Colonic mucosa (tissue), 4 donors: ENCODE results near the gene MBTD1. TPM values are rescaled to one million over a fixed set of nuclear protein-coding genes. Genes with fewer than 3 reads are reported as not detected.

ENCODE experiments used
- DNase-seq: peaks from one replicate; pipeline ENCODE4 v3.0.0-alpha.2; 2020
- H3K27ac ChIP-seq: fragments of 200-600 bp; one replicate; pipeline ENCODE4 v1.8.0; 2021
- H3K27me3 ChIP-seq: fragments of 200-600 bp; one replicate; pipeline ENCODE4 v1.8.0; 2021
- H3K36me3 ChIP-seq: fragments of 200-600 bp; one replicate; pipeline ENCODE4 v1.8.0; 2021
- H3K4me1 ChIP-seq: fragments of 200-600 bp; one replicate; pipeline ENCODE4 v1.8.0; 2021; ENCODE audit warnings: mild to moderate bottlenecking
- H3K4me3 ChIP-seq: fragments of 200-600 bp; one replicate; pipeline ENCODE4 v1.8.0; 2021
- H3K9ac ChIP-seq, 2 donors: one replicate each; pipeline ENCODE4 v1.7.0; 2013; ENCODE audit warnings: control low read depth in 2 of 2, low read depth in 2 of 2, low read length in 2 of 2
- H3K9me3 ChIP-seq: fragments of 200-600 bp; one replicate; pipeline ENCODE4 v1.8.0; 2021
- intact Hi-C: fragments of 100-400 bp; cut with DNase I; formaldehyde crosslinking; loops from one replicate; pipeline ENCODE4 v1.14.1; 2022
- total RNA-seq, 2 donors: library from RNA; stranded (reverse); fragmentation: NEBNext Ultra II Directional in 1 of 2; extraction: Animal tissue kit (Norgen Biotek cat#: 25700) in 1 of 2; gene quantifications; one replicate each; pipeline ENCODE4 v1.2.1, GENCODE V29; 2021
- TF ChIP-seq, protein P1 (sequence below): fragments of 200-600 bp; IDR thresholded peaks from one replicate; pipeline ENCODE4 v1.8.0; 2022; ENCODE audit warnings: antibody characterized with exemption, mild to moderate bottlenecking
- donor health status: healthy.
- donor health status: DM: no; HTN: no; CAD: no.
- donor health status: DM: no; HTN: no; CAD: no.

The MBTD1 gene
- total RNA-seq, 2 donors from 2014 or later, result 11.3 to 14.9 TPM

DNA sequence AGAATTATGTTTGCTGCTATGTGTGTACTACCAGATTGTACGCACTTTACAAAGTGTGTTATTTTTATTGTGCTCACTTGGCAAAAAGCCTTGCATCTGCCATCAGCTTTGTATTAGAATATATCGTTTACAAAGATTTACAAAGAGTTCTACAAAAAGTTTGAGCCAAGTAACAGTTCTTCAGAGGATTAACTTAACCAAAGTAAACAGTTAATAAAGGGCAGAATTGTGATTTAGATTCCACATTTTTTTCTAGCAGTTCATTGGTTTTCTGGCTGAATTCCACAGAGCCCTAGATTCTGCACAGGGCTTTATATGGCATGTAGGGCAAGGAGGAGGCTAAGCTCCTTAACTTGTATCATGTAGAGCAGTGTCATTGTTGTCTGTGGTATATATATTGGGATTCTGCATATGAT, 29.9 kb upstream of the MBTD1 start:
- H3K9ac ChIP-seq, result no peak overlapping the region
- H3K4me1 ChIP-seq, result no peaks in the 10 kb centered on the region
- intact Hi-C loops, result no loop called here
- TF ChIP-seq, protein P1, sequence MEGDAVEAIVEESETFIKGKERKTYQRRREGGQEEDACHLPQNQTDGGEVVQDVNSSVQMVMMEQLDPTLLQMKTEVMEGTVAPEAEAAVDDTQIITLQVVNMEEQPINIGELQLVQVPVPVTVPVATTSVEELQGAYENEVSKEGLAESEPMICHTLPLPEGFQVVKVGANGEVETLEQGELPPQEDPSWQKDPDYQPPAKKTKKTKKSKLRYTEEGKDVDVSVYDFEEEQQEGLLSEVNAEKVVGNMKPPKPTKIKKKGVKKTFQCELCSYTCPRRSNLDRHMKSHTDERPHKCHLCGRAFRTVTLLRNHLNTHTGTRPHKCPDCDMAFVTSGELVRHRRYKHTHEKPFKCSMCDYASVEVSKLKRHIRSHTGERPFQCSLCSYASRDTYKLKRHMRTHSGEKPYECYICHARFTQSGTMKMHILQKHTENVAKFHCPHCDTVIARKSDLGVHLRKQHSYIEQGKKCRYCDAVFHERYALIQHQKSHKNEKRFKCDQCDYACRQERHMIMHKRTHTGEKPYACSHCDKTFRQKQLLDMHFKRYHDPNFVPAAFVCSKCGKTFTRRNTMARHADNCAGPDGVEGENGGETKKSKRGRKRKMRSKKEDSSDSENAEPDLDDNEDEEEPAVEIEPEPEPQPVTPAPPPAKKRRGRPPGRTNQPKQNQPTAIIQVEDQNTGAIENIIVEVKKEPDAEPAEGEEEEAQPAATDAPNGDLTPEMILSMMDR, result no peak
- H3K27me3 ChIP-seq, result no peaks in the 10 kb centered on the region
- H3K9me3 ChIP-seq, result no peaks in the 10 kb centered on the region
- H3K27ac ChIP-seq, result no peak overlapping the region
- H3K36me3 ChIP-seq, result no peaks in the 10 kb centered on the region
- no peak for DNase-seq
- no peak overlapping the region for H3K4me3 ChIP-seq

DNA sequence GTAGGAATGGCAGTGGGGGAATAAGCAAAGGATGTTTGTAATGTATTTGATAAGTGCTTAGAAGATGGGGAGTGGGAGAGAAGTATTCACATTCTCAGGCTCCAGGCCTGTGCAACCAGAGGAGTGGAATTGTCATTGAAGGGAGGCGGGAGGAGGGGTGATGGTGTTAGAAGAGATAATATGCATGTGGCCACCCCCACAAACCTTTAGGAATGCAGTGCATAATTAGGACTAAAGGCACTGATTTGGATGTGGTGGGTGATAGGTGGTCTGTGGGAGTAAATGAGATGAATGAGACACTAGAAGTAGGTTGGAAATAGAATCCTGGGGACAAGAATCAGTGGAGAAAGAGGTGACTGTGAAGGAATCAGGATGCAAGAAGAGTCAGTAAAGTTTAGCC, 27.6 kb upstream of the MBTD1 start:
- H3K27ac ChIP-seq, result no peak overlapping the region
- H3K36me3 ChIP-seq, result peaks cover 3% of the 10 kb centered on the region
- no peak overlapping the region for H3K4me3 ChIP-seq
- TF ChIP-seq, protein P1, result no peak
- no peaks in the 10 kb centered on the region for H3K4me1 ChIP-seq
- H3K9me3 ChIP-seq, result no peaks in the 10 kb centered on the region
- H3K27me3 ChIP-seq, result no peaks in the 10 kb centered on the region
- no peak for DNase-seq
- intact Hi-C loops, result no loop called here
- H3K9ac ChIP-seq, result no peak overlapping the region

GRCh38 chr17:51279183-51279582, 19.3 kb upstream of the MBTD1 start:
- no peaks in the 10 kb centered on the region for H3K27me3 ChIP-seq
- no peak overlapping the region for H3K27ac ChIP-seq
- peaks cover 14% of the 10 kb centered on the region for H3K36me3 ChIP-seq
- H3K4me1 ChIP-seq, result no peaks in the 10 kb centered on the region
- H3K9me3 ChIP-seq, result no peaks in the 10 kb centered on the region
- TF ChIP-seq, protein P1, result no peak
- H3K9ac ChIP-seq, result no peak overlapping the region
- no peak overlapping the region for H3K4me3 ChIP-seq
- intact Hi-C loops, result no loop called here
- no peak for DNase-seq

DNA sequence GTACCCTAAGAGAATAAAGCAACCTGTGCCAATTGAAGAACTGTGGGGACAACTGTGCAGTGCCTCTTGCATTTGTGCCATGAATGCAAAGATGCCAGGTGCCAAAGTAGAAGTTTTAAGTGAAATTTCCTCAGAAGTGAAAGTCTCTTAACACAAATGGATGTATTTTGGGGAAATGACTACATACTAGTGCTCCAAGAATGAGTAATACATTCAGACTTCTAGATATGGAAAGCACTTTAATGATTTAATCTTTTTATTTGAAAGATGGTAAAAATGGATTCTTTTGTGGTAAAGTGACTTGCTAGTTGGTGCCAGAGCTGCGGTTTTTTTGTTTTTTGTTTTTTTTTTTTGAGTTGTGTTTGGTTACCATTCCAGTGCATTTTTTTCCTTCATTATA, 15.5 kb upstream of the MBTD1 start:
- H3K9me3 ChIP-seq, result no peaks in the 10 kb centered on the region
- TF ChIP-seq, protein P1, result no peak
- H3K9ac ChIP-seq, result no peak overlapping the region
- no peak for DNase-seq
- H3K27ac ChIP-seq, result no peak overlapping the region
- no peak overlapping the region for H3K4me3 ChIP-seq
- H3K4me1 ChIP-seq, result no peaks in the 10 kb centered on the region
- intact Hi-C loops, result no loop called here
- no peaks in the 10 kb centered on the region for H3K27me3 ChIP-seq
- H3K36me3 ChIP-seq, result peaks cover 6% of the 10 kb centered on the region

GRCh38 chr17:51272812-51273211, 13.0 kb upstream of the MBTD1 start:
- no peak overlapping the region for H3K4me3 ChIP-seq
- no peak for DNase-seq
- no peaks in the 10 kb centered on the region for H3K9me3 ChIP-seq
- no peaks in the 10 kb centered on the region for H3K27me3 ChIP-seq
- H3K36me3 ChIP-seq, result peaks cover 5% of the 10 kb centered on the region
- TF ChIP-seq, protein P1, result no peak
- H3K9ac ChIP-seq, result no peak overlapping the region
- H3K4me1 ChIP-seq, result no peaks in the 10 kb centered on the region
- H3K27ac ChIP-seq, result no peak overlapping the region
- intact Hi-C loops, result no loop called here

DNA sequence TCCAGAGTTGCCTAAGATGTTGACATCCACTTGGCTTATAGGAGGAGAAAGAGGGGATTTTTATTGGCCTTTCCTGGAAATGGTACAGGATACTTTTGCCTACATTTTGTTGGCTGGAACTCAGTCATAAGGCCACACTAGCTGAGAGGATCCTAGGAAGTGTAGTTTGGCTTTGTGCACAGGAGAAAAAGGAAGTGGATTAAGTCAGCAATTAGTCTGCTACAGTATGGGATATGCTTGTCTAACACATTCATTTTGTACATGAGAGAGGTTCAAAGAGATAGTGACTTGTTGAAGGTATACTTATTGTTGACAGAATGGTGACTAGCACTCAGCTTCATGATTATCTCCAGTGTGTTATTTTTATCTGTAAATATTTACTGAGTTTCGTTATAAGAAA, 10.8 kb upstream of the MBTD1 start:
- no peaks in the 10 kb centered on the region for H3K36me3 ChIP-seq
- H3K27ac ChIP-seq, result no peak overlapping the region
- no peak overlapping the region for H3K4me3 ChIP-seq
- DNase-seq, result no peak
- no peak overlapping the region for H3K9ac ChIP-seq
- H3K27me3 ChIP-seq, result no peaks in the 10 kb centered on the region
- TF ChIP-seq, protein P1, result no peak
- intact Hi-C loops, result no loop called here
- H3K4me1 ChIP-seq, result no peaks in the 10 kb centered on the region
- H3K9me3 ChIP-seq, result no peaks in the 10 kb centered on the region
